Activated CD4-positive, alpha-beta T cell treated with anti-CD3 and anti-CD28 coated beads, Interleukin-2, Interleukin-4, amounts not matched to agents 100 ng/mL and 50 ng/mL, durations not matched to agents 16 hours and 8 hours (primary cell): Measurements from ENCODE around the gene RBMX.

Source experiments
- DNase-seq: peaks from one replicate; pipeline ENCODE4 v3.0.0-alpha.2; 2020; ENCODE audit warnings: low spot score

The RBMX gene

DNA sequence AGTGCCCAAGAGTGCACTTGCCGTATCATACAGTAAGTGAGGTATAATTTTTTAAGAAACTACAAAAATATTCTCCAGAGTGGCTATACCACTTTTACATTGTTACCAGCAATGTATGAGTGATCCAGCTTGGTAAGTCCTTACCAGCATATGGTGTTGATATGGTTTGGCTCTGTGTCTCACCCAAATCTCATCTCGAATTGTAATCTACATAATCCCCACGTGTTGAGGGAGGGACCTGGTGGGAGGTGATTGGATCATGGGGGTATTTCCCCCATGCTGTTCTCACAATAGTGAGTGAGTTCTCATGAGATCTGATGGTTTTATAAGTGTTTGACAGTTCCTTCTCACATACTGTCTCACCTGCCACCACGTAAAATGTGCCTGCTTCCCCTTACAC lies 44.8 kb downstream of the RBMX start:
- DNase-seq: no peak

DNA sequence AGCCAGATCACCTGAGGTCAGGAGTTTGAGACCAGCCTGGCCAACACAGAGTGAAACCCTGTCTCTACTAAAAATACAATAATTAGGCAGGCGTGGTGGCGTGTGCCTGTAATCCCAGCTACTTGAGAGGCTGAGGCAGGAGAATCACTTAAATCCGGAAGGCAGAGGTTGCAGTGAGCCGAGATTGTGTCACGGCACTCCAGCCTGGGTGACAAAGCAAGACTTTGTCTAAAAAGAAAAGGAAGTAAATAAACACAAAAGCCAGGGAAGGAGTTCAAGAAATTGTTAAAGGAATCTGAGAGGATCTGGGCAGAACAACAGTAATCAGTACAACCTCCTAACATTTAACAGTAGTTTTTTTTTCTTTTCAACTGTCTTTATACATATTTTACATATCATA lies 51.1 kb downstream of the RBMX start:
- no peak for DNase-seq

DNA sequence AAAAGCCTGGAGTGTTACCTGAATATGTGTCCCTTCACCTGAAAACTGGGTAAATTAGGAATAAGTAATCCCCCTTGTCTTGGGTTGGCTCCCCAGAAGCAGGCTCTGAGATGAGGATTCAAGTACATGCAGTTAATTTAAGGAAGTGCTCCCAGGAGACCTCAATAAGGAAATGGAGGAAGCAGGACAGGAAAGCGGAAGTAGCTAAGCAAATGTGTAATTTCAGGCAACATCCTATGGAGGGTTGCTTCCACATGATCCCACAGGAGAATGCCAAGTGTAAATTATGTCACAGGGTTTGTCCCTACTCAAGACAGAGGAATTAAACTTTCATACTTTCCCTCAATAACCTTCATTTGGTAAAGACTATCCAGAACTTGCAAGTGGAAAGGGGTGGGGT lies 51.7 kb downstream of the RBMX start:
- DNase-seq: no peak

DNA sequence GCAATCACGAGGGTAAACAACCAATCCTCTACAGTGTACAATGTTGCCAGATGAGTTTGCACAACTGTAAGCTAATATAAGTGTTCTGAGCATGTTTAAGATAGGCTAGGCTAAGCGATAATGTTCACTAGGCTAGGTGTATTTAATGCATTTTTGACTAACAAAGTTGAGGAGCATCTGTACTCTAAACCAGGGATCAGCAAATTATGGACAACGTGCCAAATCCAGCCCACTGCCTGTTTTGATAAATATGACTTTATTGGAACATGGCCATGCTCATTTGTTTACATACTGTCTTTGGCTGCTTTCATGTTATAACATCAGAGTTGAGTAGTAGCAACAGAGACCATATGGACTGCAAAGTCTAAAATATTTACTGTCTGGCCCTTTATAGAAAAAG lies 53.5 kb downstream of the RBMX start:
- DNase-seq: no peak

DNA sequence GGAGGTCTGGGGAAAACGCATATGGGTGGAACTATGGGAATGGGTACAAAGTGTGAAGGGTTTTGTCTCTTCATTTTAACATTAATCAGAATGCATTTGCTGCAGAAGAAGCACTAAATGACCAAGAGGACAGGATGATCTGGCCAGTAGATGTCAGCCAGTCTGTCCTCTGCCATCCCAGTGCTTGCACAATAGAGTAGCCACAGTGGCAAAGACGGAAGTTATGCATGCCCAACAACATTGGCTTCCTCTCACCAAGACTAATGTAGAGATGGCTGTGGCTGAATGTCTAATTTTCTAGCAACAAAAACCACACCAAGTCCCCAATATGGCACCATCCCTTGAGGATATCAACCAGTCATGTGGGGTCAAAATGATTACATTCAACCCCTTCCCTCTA lies 54.8 kb downstream of the RBMX start:
- no peak for DNase-seq
